KMS-11 (cell line): Measurements from ENCODE around the gene MS4A12.

Source experiments
- H2AFZ ChIP-seq: fragments of 200-600 bp; sonication (generic); 2 replicates; pipeline ENCODE4 v1.6.1; 2016; ENCODE audit warnings: antibody characterized with exemption, mixed run types, low read depth
- H3K27ac ChIP-seq: fragments of 200-600 bp; sonication (generic); 2 replicates; pipeline ENCODE4 v1.6.1; 2016; ENCODE audit warnings: mild to moderate bottlenecking, mixed run types
- H3K27me3 ChIP-seq: fragments of 200-600 bp; sonication (generic); 2 replicates; pipeline ENCODE4 v1.6.1; 2017; ENCODE audit warnings: mild to moderate bottlenecking, low read depth, mixed run types, moderate library complexity; ENCODE audit not compliant: insufficient read depth
- H3K36me3 ChIP-seq: fragments of 200-600 bp; sonication (generic); 2 replicates; pipeline ENCODE4 v1.6.1; 2017; ENCODE audit warnings: mild to moderate bottlenecking, mixed run types; ENCODE audit not compliant: insufficient read depth
- H3K4me1 ChIP-seq: fragments of 200-600 bp; sonication (generic); 2 replicates; pipeline ENCODE4 v1.6.1; 2016; ENCODE audit warnings: mild to moderate bottlenecking, low read depth, mixed run types; ENCODE audit not compliant: poor library complexity, severe bottlenecking
- H3K4me2 ChIP-seq: fragments of 200-600 bp; sonication (generic); 2 replicates; pipeline ENCODE4 v1.7.0; 2016; ENCODE audit warnings: mild to moderate bottlenecking, mixed run types
- H3K4me3 ChIP-seq: fragments of 200-600 bp; sonication (generic); IDR thresholded peaks from 2 replicates; pipeline ENCODE4 v1.6.1; 2017; ENCODE audit warnings: low read depth, low read length, mixed read lengths; ENCODE audit not compliant: insufficient read depth
- H3K79me2 ChIP-seq: fragments of 200-600 bp; sonication (generic); 2 replicates; pipeline ENCODE4 v1.6.1; 2016; ENCODE audit warnings: low read depth, mixed run types; ENCODE audit not compliant: insufficient read depth
- H3K9ac ChIP-seq: fragments of 200-600 bp; sonication (generic); 2 replicates; pipeline ENCODE4 v1.6.1; 2016; ENCODE audit warnings: mild to moderate bottlenecking, mixed run types
- H4K20me1 ChIP-seq: fragments of 200-600 bp; sonication (generic); 2 replicates; pipeline ENCODE4 v1.6.1; 2016; ENCODE audit warnings: mild to moderate bottlenecking, mixed run types; ENCODE audit not compliant: insufficient read depth
- TF ChIP-seq, protein P1 (sequence below): fragments of 200-600 bp; sonication (generic); conservative IDR thresholded peaks from 2 replicates; pipeline ENCODE4 v1.6.1; 2017; ENCODE audit warnings: low read depth, mild to moderate bottlenecking, antibody characterized with exemption, low read length, moderate library complexity, mixed read lengths

Gene MS4A12

DNA sequence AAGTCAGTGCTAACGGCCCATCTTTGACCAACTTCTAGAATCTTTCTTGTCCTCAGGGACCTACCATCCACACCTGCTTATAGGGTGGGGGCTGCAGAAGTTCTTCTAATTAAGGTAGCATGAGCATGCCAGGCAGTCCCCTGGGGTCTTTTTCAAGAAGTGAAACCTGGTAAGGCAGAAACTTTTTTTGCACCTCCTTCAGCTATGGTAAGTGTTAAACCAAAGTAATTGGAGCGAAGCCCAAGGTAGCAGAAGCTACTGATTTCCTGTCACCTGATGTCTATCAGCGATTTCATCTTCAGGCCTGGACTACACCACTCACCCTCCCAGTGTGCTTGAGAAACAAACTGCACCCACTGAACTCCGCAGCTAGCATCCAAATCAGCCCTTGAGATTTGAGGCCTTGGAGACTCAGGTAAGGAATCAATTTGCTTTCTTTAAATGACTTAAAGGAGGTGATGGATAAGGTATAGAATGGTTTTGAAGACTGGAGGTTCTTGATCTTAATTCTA, 37.0 kb upstream of the MS4A12 start, which contains the start of gene MS4A1:
TSS of gene MS4A1 (plus strand) at position 317 of the 512 bp plus-strand sequence. CDS start 6,528 bp downstream, outside the sequence.
- Histone ChIP-seq H4K20me1 (no peaks in the 10 kb centered on the region), H3K4me2 (no peak within 1 kb of the TSS), H3K36me3 (no peaks in the 10 kb centered on the region), H3K27me3 (no peaks in the 10 kb centered on the region), H3K4me1 (no peaks in the 10 kb centered on the region), H3K9ac (no peak within 1 kb of the TSS), H2AFZ (no peak within 1 kb of the TSS), H3K4me3 (no peak within 1 kb of the TSS), H3K27ac (no peak within 1 kb of the TSS), H3K79me2 (no peaks in the 10 kb centered on the region)
- TF ChIP-seq, protein P1, sequence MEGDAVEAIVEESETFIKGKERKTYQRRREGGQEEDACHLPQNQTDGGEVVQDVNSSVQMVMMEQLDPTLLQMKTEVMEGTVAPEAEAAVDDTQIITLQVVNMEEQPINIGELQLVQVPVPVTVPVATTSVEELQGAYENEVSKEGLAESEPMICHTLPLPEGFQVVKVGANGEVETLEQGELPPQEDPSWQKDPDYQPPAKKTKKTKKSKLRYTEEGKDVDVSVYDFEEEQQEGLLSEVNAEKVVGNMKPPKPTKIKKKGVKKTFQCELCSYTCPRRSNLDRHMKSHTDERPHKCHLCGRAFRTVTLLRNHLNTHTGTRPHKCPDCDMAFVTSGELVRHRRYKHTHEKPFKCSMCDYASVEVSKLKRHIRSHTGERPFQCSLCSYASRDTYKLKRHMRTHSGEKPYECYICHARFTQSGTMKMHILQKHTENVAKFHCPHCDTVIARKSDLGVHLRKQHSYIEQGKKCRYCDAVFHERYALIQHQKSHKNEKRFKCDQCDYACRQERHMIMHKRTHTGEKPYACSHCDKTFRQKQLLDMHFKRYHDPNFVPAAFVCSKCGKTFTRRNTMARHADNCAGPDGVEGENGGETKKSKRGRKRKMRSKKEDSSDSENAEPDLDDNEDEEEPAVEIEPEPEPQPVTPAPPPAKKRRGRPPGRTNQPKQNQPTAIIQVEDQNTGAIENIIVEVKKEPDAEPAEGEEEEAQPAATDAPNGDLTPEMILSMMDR: no peak

DNA sequence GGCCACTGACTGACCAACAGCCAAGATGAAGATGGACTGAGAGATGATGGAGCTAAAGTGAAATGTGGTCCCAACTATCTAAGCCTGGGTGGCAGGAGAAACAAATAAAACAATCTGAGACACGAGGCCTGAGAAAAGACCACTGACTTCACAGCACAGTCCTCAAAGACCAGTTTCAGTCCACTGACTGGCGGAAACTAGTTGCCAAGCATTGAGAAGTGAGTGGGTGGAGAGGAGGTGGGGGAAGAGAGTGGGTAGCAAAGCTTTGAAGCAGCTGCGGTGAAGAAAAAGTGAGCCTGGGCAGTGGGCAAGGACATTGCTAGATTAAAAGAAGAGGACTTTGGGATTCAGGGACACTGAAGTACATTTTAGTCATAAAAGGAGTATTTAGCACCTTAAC, 35.0 kb upstream of the MS4A12 start:
- H3K9ac ChIP-seq: no peak overlapping the region
- H2AFZ ChIP-seq: no peak overlapping the region
- no peaks in the 10 kb centered on the region for H3K27me3 ChIP-seq
- no peaks in the 10 kb centered on the region for H4K20me1 ChIP-seq
- TF ChIP-seq, protein P1: no peak
- no peaks in the 10 kb centered on the region for H3K36me3 ChIP-seq
- no peaks in the 10 kb centered on the region for H3K79me2 ChIP-seq
- no peak overlapping the region for H3K4me2 ChIP-seq
- H3K4me1 ChIP-seq: no peaks in the 10 kb centered on the region
- H3K4me3 ChIP-seq: no peak overlapping the region
- no peak overlapping the region for H3K27ac ChIP-seq

- no peaks in the 10 kb centered on the region for H3K79me2 ChIP-seq
- H3K4me1 ChIP-seq: no peaks in the 10 kb centered on the region
- TF ChIP-seq, protein P1: no peak
- no peak overlapping the region for H3K27ac ChIP-seq
- H3K4me2 ChIP-seq: no peak overlapping the region
- no peak overlapping the region for H2AFZ ChIP-seq
- no peaks in the 10 kb centered on the region for H3K36me3 ChIP-seq
- no peak overlapping the region for H3K9ac ChIP-seq
- no peaks in the 10 kb centered on the region for H4K20me1 ChIP-seq
- no peaks in the 10 kb centered on the region for H3K27me3 ChIP-seq
- H3K4me3 ChIP-seq: no peak overlapping the region
These were observed 33.2 kb upstream of the MS4A12 start for GRCh38 chr11:60459345-60459744.

- H3K79me2 ChIP-seq: no peaks in the 10 kb centered on the region
- no peak overlapping the region for H3K4me3 ChIP-seq
- H3K36me3 ChIP-seq: no peaks in the 10 kb centered on the region
- TF ChIP-seq, protein P1: no peak
- H3K9ac ChIP-seq: no peak overlapping the region
- H3K4me2 ChIP-seq: no peak overlapping the region
- H4K20me1 ChIP-seq: no peaks in the 10 kb centered on the region
- H2AFZ ChIP-seq: no peak overlapping the region
- H3K27ac ChIP-seq: no peak overlapping the region
- H3K4me1 ChIP-seq: no peaks in the 10 kb centered on the region
- H3K27me3 ChIP-seq: no peaks in the 10 kb centered on the region
These were observed 23.7 kb upstream of the MS4A12 start for GRCh38 chr11:60468829-60469228.
